ENCODE data around the gene BTBD6.
"Not testable (repeated sequence)": the region's sequence is repeated elsewhere in the genome, so short reads cannot be mapped to it uniquely, and the experiment has no call there.

BTBD6 gene

GRCh38 chr14:105267820-105268548 lies 19.7 kb downstream of the BTBD6 start:
- no peak for DNase-seq (ENCODE audit: extremely low read depth in 1 of 2, low read depth in 1 of 2)

DNA sequence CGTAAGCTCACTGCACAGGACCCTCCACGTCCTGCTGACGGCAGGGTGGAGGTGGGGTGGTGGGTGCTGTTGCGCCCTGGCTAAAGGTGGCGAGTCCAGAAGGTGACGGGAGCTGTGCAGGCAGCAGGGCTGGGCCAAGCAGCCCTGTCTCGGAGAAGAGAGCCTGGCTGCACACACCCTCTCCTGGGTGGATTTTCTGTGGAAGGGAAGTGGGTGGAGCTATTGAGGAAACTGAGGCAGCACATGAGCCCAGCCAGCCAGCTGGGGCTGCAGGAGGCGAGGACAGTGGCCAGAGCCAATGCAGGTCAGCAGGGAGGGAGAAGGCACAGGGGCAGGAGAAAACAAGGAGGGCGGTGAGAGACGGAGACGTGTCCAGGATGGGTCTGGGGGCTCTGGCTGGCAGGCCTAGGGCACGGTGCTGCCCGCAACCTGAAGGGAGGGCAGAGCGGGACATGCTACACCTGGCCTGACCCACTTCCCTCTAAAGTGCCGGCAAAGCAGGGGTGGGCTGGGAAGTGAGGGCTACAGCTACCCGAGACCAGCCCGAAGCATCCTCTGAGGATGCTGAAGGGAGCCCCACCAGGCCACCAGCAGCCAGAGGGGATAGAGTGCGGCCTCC lies 20.5 kb downstream of the BTBD6 start:
- DNase-seq (ENCODE audit: extremely low read depth in 1 of 2, low read depth in 1 of 2), result no peak

- DNase-seq (ENCODE audit: extremely low read depth in 1 of 2, low read depth in 1 of 2), result no peak
These were observed 21.1 kb downstream of the BTBD6 start for GRCh38 chr14:105269405-105269804.

- DNase-seq (ENCODE audit: extremely low read depth in 1 of 2, low read depth in 1 of 2), result no peak
These were observed 23.0 kb downstream of the BTBD6 start for GRCh38 chr14:105271224-105271890.

GRCh38 chr14:105272623-105273022 lies 24.3 kb downstream of the BTBD6 start:
- DNase-seq (ENCODE audit: extremely low read depth in 1 of 2, low read depth in 1 of 2), result no peak

DNA sequence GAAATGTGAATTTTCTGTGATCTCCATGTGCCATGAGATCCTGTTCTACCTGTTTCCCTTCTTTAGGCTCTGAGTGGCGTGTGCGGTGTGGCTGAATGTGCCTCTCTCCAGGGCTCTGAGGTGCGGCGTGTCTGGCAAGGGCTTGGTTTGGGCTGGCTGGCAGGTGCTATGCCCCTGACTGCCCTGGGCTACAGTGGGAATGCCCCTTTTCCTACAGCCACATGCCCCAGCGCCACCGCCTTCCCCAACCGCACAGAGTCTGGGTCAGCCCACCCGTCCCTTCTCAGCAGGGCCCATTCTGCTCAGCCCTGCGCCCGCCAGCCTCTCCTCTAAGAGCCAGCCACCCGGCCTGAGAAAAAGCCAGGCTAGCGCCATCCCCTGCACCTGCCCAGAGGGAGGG lies 24.7 kb downstream of the BTBD6 start:
- no peak for DNase-seq (ENCODE audit: extremely low read depth in 1 of 2, low read depth in 1 of 2)

- DNase-seq (ENCODE audit: extremely low read depth in 1 of 2, low read depth in 1 of 2), result no peak
These were observed 26.3 kb downstream of the BTBD6 start for GRCh38 chr14:105274637-105275036.

DNA sequence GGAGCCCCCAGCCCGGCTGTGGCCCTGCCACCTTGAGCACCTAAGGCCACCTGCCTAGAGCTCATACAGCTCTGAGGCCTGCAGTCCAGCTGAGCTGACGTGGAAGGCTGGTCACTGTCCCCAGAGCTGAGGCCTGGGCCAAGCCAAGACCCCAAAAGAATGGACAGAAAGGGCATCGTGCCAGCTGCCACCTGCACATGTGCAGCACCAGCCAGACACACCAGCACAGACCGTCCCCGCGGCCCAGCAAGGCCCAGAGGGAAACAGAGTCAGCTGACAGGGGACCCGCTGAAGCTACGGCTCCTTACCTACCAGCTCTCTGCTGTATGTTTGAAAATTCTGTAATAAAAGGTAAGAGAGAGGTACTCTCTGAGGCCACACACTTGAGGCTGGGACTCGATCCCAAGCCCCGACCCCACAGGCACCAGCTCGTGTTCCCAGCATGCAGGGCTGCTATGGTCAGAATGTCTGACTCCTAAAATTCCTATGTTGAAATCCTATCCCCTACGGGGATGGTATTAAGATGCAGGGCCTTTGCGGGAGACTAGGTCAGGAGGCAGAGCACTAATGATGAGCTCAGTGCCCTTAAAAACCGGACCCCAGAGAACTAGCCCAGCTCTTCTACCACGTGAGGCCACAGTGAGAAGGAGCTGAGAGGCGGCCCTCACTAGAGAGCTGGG lies 27.1 kb downstream of the BTBD6 start:
- DNase-seq (ENCODE audit: extremely low read depth in 1 of 2, low read depth in 1 of 2), result no peak

- not testable (repeated sequence) for DNase-seq (ENCODE audit: extremely low read depth in 1 of 2, low read depth in 1 of 2)
These were observed 29.1 kb downstream of the BTBD6 start for GRCh38 chr14:105277448-105277847.

DNA sequence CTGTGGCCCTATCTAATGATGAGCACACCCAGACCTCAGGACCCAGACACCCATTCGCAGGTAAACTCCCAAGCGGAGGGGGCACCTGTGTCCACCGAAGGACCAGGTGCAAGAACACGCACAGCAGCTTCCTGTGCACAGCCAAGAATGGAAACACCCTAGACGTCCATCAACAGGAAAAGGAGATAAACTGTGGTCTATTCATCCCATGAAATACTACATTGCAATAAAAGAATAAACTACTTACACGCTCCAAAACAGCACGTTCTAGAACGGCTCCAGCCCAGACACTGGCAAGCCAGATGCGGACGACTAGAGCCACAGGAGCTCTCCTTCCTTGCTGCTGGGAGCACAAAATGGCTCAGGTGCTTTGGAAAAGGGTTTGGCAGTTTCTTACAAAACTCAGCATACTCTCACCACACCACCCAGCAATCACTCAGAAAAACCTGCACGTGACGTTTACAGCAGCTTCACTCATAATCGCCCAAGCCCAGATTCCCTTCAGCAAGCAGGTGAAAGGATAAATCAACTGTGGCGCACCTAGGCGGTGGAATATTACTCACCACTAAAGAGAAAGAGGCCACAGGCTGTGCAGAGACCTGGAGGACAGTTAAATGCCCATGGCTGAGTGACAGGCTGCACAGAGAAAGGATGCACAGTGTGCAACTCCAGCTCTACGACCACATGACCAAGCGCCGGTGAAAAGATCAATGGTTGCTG lies 31.5 kb downstream of the BTBD6 start:
- no peak for DNase-seq (ENCODE audit: extremely low read depth in 1 of 2, low read depth in 1 of 2)

GRCh38 chr14:105280525-105280924 lies 32.2 kb downstream of the BTBD6 start:
- DNase-seq (ENCODE audit: extremely low read depth in 1 of 2, low read depth in 1 of 2), result no peak

- DNase-seq (ENCODE audit: extremely low read depth in 1 of 2, low read depth in 1 of 2), result no peak
These were observed 33.2 kb downstream of the BTBD6 start for GRCh38 chr14:105281371-105282097.

DNA sequence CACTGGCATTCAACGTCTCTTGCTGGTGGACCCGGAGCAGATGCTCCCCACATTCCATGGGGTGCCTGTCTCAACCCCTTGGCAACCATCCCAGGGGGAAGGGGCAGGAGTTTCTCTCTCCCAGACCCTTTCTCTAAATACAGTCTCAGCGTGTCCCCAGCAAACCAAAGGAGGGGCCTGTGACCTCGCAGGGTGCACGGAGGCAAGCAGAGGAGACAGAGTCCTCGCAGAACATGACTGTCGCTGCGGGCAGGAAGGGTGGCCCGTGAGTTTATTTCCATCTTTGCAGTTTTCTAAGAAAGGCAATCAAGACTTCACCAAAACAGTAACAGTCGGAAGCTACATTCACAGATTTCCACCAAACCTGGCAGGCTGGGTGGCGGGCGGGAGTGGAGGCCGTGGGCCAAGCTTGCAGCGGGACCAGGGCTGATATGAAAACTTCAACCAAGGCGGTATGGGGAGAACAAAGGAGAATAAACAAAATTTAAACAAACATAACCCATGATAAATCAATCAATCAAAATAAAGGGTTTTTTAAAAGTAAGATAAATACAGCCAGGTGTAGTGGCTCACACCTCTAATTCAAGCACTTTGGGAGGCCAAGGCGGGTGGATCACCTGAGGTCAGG lies 33.9 kb downstream of the BTBD6 start:
- DNase-seq (ENCODE audit: extremely low read depth in 1 of 2, low read depth in 1 of 2), result no peak

DNA sequence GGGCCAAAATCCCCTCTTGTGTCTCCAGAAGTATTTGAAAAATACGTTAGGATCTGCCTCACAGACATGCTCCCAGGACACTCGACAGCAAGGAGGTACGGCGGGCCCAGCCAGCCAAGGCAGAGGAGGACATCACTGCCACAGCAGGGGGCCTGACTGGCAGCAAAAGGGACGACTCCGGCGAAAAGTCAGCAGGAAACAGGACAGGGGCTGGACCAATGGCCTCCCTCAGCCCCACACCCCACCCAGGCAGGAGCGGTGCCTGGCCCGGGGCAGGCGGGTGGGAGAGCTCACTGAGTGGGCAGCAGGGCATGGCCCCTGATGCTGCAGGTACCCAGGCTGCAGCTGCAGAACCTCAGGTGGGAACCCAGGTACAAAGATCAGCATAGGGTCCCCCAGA lies 34.7 kb downstream of the BTBD6 start:
- DNase-seq (ENCODE audit: extremely low read depth in 1 of 2, low read depth in 1 of 2), result no peak

- DNase-seq (ENCODE audit: extremely low read depth in 1 of 2, low read depth in 1 of 2), result no peak
These were observed 35.6 kb downstream of the BTBD6 start for GRCh38 chr14:105283899-105284298.

DNA sequence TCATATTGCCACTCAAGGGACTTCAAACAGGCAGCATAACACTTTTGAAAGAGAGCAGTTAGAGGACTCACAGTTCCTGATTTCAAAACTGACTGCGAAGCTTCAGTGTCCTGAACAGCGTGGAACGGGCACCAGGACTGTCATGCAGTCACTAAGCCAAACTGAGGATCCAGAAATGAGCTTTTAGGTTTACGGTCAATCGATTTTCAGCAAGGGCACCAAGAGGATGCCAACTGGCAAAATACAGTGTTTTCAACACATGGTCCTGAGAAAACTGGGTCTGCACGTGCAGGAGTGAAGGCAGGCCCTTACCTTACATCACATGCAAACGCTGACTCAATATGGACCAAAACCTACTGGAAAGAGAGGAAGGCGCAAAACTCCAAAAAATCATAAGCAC lies 36.8 kb downstream of the BTBD6 start:
- no peak for DNase-seq (ENCODE audit: extremely low read depth in 1 of 2, low read depth in 1 of 2)

DNA sequence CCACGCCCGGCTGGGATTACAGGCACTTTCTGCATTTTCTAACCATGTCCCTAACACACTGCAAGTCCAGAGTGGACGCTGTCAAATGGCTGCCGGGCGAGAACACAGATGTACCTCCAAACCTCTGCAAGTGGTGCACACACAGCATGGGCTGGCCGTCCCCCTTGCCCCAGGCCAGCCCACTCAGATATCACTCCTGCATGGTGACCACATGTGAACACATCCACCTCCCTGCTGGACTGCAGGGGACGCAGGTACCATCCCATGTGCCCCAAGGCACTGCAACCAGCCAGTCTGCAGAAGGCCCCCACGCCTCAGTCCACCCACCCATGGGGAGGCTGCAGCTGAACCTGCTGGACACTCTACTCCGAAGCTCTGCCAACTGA lies 38.4 kb downstream of the BTBD6 start:
- no peak for DNase-seq (ENCODE audit: extremely low read depth in 1 of 2, low read depth in 1 of 2)

DNA sequence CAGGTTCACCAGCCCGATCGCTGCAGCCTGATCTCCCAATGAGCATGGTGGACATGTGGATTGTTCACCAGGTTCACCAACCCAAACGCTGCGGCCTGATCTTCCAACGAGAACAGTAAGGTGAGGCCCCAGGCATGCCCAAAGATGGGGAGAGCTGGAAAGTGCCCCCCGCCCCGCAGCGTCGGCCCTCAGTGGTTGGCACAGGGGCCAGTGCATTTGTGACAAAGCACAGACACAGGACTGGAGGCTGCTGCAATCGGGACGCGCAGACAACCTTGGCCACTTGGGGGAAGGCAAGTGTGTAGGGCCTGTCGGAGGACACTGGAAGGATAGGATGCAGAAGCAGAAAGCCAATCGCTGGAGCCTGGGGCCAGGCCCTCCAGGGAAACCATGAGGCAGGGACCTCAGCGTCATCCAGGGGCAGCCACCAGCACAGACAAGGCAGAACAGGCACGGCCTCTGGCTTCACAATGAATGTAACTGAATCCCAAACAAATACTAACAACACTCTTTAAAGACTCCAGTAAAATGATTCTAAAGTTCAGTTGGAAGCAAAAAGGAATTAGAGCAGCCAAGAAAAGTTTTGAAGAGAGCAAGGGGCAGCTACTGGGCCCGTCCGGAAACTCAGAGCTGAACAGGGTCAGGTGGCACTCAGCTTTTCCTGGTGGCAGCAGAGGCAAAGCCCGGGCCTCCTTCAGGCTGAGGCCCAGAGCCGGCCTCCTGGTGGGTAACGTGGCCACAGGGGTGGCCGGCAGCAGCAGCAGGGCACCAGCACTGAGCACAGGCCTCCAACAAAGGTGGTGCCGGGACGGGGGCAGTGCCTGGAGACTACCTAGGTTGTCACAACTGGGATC lies 39.1 kb downstream of the BTBD6 start:
- no peak for DNase-seq (ENCODE audit: extremely low read depth in 1 of 2, low read depth in 1 of 2)

DNA sequence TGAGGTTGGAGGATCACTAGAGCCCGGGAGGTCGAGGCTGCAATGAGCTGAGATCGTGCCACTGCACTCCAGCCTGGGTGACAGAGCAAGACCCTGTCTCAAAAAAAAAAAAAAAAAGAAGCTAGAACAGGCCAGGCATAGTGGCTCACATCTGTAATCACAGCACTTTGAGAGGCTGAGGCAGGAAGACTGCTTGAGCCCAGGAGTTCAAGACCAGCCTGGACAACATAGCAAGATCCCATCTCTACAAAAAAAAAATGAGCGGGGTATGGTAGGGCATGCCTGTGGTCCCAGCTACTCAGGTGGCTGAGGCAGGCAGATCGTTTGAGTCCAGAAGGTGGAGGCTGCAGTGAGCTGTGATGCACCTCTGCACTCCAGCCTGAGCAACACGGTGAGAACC lies 40.6 kb downstream of the BTBD6 start:
- DNase-seq (ENCODE audit: extremely low read depth in 1 of 2, low read depth in 1 of 2), result not testable (repeated sequence)
